GM12864 (cell line): ENCODE results near the gene C19orf85.
A peak's percentile ranks its signal among the peaks of the same experiment; 100 is the strongest.

Source experiments
- DNase-seq: peaks from one replicate; pipeline ENCODE4 v3.0.0-alpha.2; 2011; ENCODE audit warnings: low read depth
- H3K4me3 ChIP-seq: 2 replicates; pipeline ENCODE4 v1.5.1; 2011; ENCODE audit warnings: mild to moderate bottlenecking, low read depth, low read length, control low read depth
- TF ChIP-seq, protein P1 (sequence below): IDR thresholded peaks from 2 replicates; pipeline ENCODE4 v1.5.1; 2011; ENCODE audit warnings: low read depth, mild to moderate bottlenecking, moderate library complexity, low read length, control low read depth, inconsistent platforms; ENCODE audit errors: missing control alignments

Gene C19orf85

DNA sequence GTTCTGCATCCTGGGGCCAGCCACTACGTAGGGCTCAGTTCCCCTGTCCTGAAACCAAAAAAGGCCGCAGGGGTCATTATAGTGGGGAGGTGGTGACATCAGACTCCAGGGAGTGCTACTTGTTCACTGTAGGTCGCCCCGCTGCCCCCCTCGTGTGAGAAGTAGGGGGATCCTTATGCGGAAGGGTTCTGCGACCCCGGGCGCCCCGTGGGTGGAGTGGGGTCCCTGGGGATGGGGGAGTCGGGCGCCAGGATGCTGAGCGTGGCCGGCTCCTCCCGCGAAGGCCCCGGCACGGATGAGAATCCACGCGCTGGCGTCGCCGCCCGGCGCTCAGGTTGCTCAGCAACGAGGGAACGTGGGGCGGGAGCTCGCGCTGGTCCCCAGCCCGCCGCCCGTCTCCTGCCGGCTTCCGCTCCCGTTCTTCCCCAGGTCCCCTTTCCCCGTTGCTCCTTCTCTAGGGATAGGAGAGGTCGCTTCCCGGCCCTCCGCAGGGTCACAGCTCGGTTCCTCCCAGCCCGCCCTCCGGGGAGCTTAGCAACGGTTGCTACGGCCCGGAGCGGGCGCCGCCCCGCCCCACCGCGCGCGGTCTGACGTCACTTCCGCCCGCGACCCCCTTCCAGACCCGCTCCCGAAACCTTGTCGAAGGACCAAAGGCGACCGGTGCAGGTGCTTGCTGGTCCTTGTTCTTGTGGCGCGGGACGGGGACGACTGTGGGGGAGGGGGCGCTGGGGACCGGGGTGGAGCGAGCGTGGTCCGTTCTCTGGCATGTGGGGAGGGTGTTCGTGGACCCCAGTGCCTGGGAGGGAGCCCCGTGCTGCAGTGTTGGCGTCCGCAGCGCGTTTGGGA lies 20.3 kb upstream of the C19orf85 start, which contains the start of gene NAT14:
TSS of gene NAT14 (plus strand) at position 596 of the 846 bp plus-strand sequence. CDS start 521 bp downstream, outside the sequence.
- TF ChIP-seq, protein P1, sequence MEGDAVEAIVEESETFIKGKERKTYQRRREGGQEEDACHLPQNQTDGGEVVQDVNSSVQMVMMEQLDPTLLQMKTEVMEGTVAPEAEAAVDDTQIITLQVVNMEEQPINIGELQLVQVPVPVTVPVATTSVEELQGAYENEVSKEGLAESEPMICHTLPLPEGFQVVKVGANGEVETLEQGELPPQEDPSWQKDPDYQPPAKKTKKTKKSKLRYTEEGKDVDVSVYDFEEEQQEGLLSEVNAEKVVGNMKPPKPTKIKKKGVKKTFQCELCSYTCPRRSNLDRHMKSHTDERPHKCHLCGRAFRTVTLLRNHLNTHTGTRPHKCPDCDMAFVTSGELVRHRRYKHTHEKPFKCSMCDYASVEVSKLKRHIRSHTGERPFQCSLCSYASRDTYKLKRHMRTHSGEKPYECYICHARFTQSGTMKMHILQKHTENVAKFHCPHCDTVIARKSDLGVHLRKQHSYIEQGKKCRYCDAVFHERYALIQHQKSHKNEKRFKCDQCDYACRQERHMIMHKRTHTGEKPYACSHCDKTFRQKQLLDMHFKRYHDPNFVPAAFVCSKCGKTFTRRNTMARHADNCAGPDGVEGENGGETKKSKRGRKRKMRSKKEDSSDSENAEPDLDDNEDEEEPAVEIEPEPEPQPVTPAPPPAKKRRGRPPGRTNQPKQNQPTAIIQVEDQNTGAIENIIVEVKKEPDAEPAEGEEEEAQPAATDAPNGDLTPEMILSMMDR: no peak
- peak within 1 kb of the TSS; percentile 70 for H3K4me3 ChIP-seq
- DNase-seq: no peak

DNA sequence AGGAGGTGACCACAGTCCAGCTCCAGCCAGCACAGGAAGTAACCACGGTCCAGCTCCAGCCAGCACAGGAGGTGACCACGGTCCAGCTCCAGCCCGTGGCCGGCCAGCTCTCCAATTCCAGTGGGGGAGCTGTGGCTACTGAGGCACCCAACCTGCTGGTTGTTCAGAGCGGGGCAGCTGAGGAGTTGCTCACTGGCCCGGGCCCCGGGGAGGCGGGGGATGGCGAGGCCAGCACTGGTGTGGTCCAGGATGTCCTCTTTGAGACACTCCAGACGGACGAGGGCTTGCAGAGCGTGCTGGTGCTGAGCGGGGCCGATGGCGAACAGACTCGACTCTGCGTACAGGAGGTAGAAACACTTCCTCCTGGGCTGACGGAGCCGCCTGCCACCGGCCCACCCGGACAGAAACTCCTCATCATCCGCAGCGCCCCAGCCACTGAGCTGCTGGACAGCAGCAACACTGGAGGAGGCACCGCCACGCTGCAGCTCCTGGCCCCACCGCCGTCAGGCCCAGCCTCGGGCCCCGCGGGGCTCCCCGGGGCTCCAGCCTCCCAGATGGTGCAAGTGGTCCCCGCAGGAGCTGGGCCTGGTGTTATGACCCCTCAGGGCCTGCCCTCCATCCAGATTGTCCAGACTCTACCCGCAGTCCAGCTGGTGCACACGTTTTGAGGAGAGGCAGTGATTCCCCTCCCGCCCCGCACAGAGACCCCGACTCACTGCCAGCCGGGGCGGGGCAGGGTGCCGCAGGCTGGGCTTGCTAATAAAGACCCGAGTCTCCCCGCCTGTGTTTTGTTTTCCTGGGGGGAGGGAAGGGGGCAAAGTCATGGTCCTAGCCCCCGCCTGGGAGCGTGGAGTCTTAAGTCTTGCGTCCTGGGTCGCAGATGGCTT lies 19.4 kb upstream of the C19orf85 start:
- no peak for DNase-seq
- peak overlapping the region; percentile 70 for H3K4me3 ChIP-seq
- TF ChIP-seq, protein P1: no peak

GRCh38 chr19:55482967-55483705 lies 18.6 kb upstream of the C19orf85 start:
- H3K4me3 ChIP-seq: no peak overlapping the region
- TF ChIP-seq, protein P1: no peak
- no peak for DNase-seq

- no peak for DNase-seq
- TF ChIP-seq, protein P1: no peak
- H3K4me3 ChIP-seq: no peak overlapping the region
Measured at GRCh38 chr19:55482156-55482961, 17.8 kb upstream of the C19orf85 start.

DNA sequence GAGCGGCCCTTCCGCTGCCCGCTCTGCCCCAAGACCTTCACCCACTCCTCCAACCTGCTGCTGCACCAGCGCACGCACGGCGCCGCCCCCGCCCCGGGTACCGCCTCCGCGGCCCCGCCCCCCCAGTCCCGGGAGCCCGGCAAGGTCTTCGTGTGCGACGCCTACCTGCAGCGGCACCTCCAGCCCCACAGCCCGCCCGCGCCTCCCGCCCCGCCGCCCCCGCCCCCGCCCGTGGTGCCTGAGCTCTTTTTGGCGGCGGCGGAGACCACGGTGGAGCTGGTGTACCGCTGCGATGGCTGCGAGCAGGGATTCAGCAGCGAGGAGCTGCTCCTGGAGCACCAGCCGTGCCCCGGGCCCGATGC lies 17.2 kb upstream of the C19orf85 start:
- TF ChIP-seq, protein P1: no peak
- no peak overlapping the region for H3K4me3 ChIP-seq
- no peak for DNase-seq
